Measurements from ENCODE around the gene KCTD17. TPM values are rescaled to one million over a fixed set of nuclear protein-coding genes. Genes with fewer than 3 reads are reported as not detected.

Gene KCTD17
- total RNA-seq, 4 donors from 2014 or later: 17.9 to 35.8 (median 28.7) TPM

GRCh38 chr22:37025500-37026070 lies 26.0 kb upstream of the KCTD17 start:
- no peak for TF ChIP-seq CTCF (IDR thresholded peaks at IDR 0.05)
- TF ChIP-seq EP300 (IDR thresholded peaks at IDR 0.05): no peak
- TF ChIP-seq POLR2AphosphoS5 (IDR thresholded peaks at IDR 0.05): no peak
- TF ChIP-seq POLR2A (IDR thresholded peaks at IDR 0.05; ENCODE audit: low read depth): no peak
- Histone ChIP-seq H3K4me1 (peaks cover 24 to 41% (median 34%) of the 10 kb centered on the region in 4 donors), H3K36me3 (peaks cover 37 to 77% (median 50%) of the 10 kb centered on the region in 4 donors), H3K27me3 (no peaks in the 10 kb centered on the region), H3K27ac (replicated peaks in 1 of 4) (no peak overlapping the region), H3K4me3 (no peak overlapping the region), H3K9me3 (no peaks in the 10 kb centered on the region)
- intact Hi-C loops (cut with DNase I): no loop called here
- WGBS: 89% methylated on average over 10 of the region's 10 CpGs
- DNase-seq (ENCODE audit: extremely low spot score): no peak

GRCh38 chr22:37026325-37026724 lies 25.2 kb upstream of the KCTD17 start:
- Histone ChIP-seq H3K27me3 (no peaks in the 10 kb centered on the region), H3K9me3 (no peaks in the 10 kb centered on the region), H3K4me3 (no peak overlapping the region), H3K4me1 (peaks cover 17 to 34% (median 27%) of the 10 kb centered on the region in 4 donors), H3K27ac (replicated peaks in 1 of 4) (no peak overlapping the region), H3K36me3 (peaks cover 37 to 80% (median 50%) of the 10 kb centered on the region in 4 donors)
- 100% methylated on average over 3 of the region's 5 CpGs for WGBS
- DNase-seq (ENCODE audit: extremely low spot score): no peak
- intact Hi-C loops (cut with DNase I): no loop called here
- no peak for TF ChIP-seq EP300 (IDR thresholded peaks at IDR 0.05)
- no peak for TF ChIP-seq POLR2A (IDR thresholded peaks at IDR 0.05; ENCODE audit: low read depth)
- TF ChIP-seq POLR2AphosphoS5 (IDR thresholded peaks at IDR 0.05): no peak

GRCh38 chr22:37027556-37027955 lies 24.0 kb upstream of the KCTD17 start:
- no peak for TF ChIP-seq CTCF (IDR thresholded peaks at IDR 0.05)
- no peak for TF ChIP-seq POLR2AphosphoS5 (IDR thresholded peaks at IDR 0.05)
- no peak for TF ChIP-seq EP300 (IDR thresholded peaks at IDR 0.05)
- no peak for TF ChIP-seq POLR2A (IDR thresholded peaks at IDR 0.05; ENCODE audit: low read depth)
- Histone ChIP-seq H3K4me1 (peaks cover 5 to 22% (median 16%) of the 10 kb centered on the region in 4 donors), H3K36me3 (peaks cover 37 to 80% (median 50%) of the 10 kb centered on the region in 4 donors), H3K27ac (replicated peaks in 1 of 4) (no peak overlapping the region), H3K27me3 (no peaks in the 10 kb centered on the region), H3K4me3 (no peak overlapping the region), H3K9me3 (no peaks in the 10 kb centered on the region)
- WGBS: 87% methylated on average over 7 of the region's 7 CpGs
- intact Hi-C loops (cut with DNase I): no loop called here
- no peak for DNase-seq (ENCODE audit: extremely low spot score)

- Histone ChIP-seq H3K4me1 (peaks cover 0 to 10% (median 6%) of the 10 kb centered on the region in 4 donors), H3K4me3 (no peak overlapping the region), H3K27me3 (peaks cover 0 to 4% (median 0%) of the 10 kb centered on the region in 4 donors), H3K9me3 (no peaks in the 10 kb centered on the region), H3K36me3 (peaks cover 37 to 67% (median 48%) of the 10 kb centered on the region in 4 donors), H3K27ac (replicated peaks in 1 of 4) (no peak overlapping the region)
- no peak for DNase-seq (ENCODE audit: extremely low spot score)
- no peak for TF ChIP-seq POLR2AphosphoS5 (IDR thresholded peaks at IDR 0.05)
- no peak for TF ChIP-seq POLR2A (IDR thresholded peaks at IDR 0.05; ENCODE audit: low read depth)
- no peak for TF ChIP-seq EP300 (IDR thresholded peaks at IDR 0.05)
- no peak for TF ChIP-seq CTCF (IDR thresholded peaks at IDR 0.05)
- intact Hi-C loops (cut with DNase I): no loop called here
- 86% methylated on average over 14 of the region's 22 CpGs for WGBS
Measured at GRCh38 chr22:37028692-37029674, 22.6 kb upstream of the KCTD17 start.

Measured in esophagus muscularis mucosa (tissue), 4 donors.